DMS153 treated with DMSO at 0.1 percent for 48 hours (cell line): ENCODE data around the gene LRRC26.
A peak's percentile ranks its signal among the peaks of the same experiment; 100 is the strongest.

Experiments
- DNase-seq: peaks from one replicate; lab custom pipeline; 2025; ENCODE audit not compliant: unreplicated experiment; lab: John Stamatoyannopoulos, UW

Gene LRRC26

DNA sequence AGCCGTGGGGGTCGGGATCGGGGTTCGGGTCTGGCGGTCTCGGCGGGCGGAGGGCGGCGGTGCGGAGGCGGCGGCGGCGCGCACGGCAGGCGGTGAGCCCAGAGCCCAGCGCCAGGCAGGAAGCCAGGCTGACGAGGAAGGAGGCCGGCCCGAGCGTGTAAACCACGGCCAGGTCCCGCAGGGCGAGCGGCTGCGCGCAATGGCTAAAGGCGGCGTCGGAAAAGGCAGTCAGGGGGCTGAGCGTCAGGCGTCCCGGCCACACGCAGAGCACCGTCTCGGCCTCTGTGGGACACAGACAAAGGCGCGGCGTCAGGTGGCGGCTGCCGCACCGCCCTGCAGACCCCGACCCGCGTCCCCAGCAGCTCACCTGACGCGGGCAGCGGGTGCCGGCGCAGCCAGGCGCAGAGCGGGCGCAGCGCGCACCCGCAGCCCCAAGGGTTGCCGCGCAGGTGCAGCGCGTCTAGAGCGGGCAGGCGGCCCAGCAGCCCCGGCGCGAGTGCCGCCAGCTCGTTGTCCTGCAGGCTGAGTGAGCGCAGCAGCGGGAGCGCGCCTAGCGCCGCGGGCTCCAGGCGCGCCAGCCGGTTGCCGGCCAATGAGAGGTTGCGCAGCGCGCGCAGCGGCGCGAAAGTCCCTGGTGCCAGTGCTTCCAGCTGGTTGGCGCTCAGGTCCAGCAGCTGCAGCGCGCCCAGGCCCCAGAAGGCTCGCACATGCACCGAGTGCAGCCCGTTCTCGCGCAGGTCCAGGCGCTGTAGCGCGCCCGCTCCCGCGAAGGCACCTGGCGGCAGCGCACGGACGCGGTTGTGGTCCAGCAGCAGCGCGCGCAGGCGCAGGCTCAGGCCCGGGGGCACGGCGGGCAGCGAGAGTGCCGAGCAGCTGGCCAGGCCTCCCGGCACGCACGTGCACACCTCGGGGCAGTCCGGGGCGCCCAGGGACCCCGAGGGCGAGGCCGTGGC lies 671 bp downstream of the LRRC26 start:
- DNase-seq, result peak; percentile 64

DNA sequence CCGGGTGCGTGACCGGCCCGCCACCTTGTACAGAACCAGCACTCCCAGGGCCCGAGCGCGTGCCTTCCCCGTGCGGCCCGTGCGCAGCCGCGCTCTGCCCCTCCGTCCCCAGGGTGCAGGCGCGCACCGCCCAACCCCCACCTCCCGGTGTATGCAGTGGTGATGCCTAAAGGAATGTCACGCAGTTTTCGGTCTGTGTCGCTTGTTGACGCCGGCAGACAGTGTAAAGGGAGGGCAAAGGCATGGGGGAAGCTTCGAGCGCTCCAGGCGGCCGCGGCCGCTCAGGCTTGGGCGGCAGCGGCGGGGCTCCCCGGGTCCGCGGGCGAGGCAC lies 1.3 kb downstream of the LRRC26 start:
- no peak for DNase-seq

DNA sequence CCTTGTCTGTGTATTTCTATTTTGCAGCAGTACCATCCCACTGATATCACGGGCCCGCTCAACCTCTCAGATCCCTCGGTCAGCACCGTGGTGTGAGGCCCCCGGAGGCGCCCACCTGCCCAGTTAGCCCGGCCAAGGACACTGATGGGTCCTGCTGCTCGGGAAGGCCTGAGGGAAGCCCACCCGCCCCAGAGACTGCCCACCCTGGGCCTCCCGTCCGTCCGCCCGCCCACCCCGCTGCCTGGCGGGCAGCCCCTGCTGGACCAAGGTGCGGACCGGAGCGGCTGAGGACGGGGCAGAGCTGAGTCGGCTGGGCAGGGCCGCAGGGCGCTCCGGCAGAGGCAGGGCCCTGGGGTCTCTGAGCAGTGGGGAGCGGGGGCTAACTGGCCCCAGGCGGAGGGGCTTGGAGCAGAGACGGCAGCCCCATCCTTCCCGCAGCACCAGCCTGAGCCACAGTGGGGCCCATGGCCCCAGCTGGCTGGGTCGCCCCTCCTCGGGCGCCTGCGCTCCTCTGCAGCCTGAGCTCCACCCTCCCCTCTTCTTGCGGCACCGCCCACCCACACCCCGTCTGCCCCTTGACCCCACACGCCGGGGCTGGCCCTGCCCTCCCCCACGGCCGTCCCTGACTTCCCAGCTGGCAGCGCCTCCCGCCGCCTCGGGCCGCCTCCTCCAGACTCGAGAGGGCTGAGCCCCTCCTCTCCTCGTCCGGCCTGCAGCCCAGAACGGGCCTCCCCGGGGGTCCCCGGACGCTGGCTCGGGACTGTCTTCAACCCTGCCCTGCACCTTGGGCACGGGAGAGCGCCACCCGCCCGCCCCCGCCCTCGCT lies 1.9 kb downstream of the LRRC26 start:
- no peak for DNase-seq

DNA sequence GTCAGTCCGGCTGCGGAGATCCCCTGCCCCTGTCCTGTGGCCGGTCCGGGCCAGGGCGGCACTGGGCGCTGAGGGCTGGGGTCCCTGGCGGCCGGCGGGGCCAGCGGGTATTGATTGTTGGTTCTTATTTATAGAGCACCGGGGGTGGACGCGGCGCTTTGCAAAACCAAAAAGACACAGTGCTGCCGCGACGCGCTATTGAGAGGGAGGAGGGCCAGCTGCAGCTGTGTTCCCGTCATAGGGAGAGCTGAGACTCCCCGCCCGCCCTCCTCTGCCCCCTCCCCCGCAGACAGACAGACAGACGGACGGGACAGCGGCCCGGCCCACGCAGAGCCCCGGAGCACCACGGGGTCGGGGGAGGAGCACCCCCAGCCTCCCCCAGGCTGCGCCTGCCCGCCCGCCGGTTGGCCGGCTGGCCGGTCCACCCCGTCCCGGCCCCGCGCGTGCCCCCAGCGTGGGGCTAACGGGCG lies 2.5 kb downstream of the LRRC26 start:
- no peak for DNase-seq

DNA sequence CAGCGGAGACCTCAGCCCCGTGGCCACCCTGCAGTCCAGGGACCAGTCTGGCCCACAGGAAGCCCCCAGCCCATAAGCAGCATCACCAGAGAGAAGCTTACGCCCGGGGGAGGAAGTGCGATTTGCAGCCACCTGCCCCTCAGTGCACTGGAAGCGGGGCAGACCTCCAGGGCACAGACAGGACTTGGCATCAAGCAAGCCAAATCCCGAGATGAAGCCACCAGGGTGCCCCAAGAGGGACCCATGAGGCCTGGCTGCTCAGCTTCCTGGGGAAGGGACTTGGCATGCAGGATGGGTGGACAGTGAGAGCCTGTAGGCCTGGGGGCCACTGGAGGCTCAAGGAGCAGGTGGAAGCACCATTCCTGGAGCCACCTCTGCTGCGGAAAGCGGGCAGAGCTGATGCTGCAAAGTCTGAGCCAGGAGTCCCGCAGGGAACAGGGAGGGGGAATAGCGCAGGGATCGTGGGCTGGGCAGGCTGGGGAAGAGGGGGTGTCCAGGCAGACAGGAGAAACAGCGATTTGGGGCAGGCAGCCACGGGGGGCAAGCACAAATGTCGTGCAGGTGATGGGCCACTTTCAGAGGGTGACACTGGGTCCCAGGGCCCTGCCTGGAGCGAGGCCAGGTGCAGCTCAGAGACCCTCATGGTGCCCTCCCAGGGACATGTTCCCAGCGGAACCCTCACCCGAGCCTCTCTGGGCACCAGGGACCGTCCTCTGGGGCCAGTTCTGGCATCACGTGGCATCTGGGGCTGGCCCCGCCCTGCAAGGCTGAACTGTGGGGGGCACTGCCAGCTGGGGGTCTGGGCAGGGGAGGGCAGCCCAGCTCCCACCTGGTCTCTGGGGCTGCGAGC lies 3.2 kb downstream of the LRRC26 start:
- no peak for DNase-seq

DNA sequence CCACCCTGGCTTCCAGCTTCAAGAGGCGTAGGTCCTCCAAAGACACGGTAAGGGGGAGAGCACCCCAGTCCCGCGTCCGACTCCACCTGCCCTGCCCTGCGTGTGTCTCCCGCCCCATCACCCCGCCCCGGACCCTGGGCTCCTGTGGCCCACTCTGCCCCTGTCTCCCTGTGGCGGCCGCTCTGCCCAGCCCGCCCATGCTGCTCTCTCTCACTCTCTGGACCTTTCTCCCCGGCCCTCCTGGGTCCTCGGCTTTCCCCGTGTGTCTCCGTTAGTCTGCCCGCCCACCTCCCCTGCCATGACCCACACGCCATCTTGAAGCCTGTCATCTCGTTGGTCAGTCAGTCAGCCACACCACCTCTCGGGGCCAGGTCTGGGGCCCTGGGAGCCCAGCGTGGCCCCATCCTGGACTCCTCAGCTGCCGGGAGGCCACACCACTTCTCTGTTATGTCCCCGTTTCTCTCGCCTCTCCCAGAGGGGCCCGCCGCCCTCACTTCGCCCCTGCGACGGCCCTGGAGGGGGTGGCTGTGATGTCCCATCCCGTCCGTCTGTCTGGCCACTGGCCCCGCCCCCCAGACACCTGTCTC lies 4.5 kb downstream of the LRRC26 start:
- no peak for DNase-seq

DNA sequence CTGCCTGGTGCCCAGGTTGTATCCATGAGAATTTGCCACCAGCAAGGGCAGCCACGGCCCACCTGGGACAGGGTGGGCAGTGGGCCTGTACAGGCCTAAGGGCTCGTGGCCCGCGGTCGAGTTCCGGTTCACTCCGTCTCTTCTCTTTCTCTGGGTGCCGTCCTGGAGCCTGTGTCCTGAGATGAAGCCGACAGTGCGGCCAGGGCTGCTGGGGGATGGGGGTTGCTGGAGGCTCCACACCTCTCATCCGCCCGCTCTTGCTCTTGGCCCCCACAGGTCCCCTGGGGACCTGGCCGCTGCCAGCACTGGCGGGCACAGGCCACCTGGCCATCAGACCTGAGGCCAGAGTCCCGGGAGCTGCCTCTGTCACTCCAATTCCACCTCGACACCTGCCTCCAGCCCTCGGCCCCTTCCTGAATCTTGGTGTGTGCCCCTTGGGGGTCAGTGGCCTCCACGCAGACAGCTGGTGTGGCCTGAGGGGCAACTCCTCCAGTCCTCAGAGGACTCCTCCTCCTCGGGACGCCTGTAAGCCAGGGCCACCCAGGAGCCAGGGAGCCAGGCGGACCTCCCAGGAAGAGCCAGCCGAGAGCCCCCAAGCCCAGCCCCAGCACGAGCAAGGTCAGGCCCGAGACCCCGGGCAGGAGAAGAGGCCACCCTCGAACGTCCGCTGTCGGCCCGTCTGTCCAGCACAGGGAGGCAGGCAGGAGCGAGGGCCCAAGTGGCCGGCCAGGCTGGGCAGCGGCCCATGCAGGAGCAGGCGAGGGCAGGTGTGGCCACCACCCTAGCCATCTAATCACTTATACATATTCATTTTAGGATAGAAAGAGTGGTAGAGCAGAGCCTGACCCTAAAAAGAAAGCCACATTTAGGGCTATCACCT lies 5.2 kb downstream of the LRRC26 start:
- no peak for DNase-seq

DNA sequence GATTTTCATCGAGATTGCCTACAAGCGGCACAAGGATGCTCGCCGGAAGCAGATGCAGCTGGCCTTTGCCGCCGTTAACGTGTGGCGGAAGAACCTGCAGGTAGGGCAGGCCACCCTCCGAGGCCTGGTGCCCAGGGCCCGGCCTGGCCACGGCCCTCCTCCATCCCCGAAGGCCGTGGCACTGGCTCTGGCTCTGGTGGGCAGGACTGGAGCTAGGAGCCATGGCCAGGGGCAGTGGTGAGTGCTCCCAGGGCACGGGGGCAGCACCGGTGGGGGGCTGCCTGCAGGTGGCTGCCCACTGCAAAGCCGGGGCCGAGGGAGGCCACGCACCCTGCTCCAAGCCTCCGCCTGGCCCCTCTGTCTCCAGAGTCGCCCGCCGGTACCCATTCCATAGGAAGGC lies 6.0 kb downstream of the LRRC26 start:
- DNase-seq, result no peak

DNA sequence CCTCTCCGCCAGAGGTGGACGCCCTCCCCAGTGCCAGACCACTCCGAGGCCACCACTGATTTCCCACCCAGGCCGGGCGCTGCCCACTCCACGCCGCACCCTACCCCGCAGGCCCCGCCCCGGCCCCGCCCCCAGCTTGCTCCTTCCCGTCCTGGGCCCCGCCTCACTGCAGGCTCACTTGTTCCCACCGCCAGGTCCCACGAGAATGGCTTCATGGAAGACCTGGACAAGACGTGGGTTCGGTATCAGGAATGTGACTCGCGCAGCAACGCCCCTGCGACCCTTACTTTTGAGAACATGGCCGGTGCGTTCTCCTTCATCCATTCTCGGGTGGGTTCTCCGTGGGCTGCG lies 6.5 kb downstream of the LRRC26 start:
- no peak for DNase-seq

DNA sequence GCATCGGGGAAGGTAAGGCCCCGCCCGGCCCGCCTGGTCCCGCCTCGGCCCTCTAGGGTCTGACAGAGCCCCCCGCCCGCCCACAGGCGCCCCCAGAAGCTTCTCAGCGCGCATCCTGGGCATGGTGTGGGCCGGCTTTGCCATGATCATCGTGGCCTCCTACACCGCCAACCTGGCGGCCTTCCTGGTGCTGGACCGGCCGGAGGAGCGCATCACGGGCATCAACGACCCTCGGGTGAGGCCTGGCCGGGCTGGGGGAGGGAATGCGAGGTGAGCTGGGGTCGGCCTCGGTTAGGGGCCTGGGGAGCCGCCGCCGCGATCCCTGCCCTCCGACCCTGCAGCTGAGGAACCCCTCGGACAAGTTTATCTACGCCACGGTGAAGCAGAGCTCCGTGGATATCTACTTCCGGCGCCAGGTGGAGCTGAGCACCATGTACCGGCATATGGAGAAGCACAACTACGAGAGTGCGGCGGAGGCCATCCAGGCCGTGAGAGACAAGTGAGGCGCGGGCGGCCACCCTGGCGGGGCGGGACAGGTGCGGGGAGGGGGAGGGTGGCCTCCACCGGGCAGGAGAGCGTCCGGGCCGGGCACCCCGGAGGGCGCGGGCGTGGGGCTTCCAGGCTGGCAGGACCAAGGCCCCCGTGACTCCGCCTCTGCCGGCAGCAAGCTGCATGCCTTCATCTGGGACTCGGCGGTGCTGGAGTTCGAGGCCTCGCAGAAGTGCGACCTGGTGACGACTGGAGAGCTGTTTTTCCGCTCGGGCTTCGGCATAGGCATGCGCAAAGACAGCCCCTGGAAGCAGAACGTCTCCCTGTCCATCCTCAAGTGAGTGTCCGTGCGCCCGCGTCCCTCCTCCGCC lies 7.1 kb downstream of the LRRC26 start:
- peak; percentile 44 for DNase-seq

DNA sequence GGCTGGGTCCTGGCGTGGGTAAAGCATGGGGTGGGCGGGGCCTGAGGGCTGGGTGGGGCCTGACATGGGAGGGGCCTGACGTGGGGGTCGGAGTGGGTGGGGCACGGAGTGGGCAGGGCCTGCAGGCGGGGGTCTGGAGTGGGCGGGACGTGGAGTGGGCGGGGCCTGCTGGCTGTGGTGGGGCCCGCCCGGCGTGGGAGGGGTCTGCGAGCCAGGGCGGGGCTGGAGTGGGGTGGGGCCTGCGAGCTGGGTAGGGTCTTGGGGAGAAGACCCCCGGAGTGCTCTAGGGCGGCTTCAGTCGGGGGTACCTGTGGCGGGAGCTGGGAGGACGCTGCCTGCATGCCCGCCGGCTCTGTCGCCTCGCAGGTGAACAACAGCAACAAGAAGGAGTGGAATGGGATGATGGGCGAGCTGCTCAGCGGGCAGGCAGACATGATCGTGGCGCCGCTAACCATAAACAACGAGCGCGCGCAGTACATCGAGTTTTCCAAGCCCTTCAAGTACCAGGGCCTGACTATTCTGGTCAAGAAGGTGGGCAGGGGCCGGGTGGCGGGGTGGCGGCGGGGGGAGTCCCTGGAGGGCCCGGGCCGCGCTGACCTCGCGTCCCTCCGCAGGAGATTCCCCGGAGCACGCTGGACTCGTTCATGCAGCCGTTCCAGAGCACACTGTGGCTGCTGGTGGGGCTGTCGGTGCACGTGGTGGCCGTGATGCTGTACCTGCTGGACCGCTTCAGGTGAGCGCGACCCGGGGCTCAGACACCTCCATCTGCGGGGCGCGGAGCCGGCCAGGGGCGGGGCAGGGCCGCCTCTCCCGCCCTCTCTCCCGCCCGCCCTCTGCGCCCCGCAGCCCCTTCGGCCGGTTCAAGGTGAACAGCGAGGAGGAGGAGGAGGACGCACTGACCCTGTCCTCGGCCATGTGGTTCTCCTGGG lies 8.0 kb downstream of the LRRC26 start:
- DNase-seq, result peak; percentile 63

DNA sequence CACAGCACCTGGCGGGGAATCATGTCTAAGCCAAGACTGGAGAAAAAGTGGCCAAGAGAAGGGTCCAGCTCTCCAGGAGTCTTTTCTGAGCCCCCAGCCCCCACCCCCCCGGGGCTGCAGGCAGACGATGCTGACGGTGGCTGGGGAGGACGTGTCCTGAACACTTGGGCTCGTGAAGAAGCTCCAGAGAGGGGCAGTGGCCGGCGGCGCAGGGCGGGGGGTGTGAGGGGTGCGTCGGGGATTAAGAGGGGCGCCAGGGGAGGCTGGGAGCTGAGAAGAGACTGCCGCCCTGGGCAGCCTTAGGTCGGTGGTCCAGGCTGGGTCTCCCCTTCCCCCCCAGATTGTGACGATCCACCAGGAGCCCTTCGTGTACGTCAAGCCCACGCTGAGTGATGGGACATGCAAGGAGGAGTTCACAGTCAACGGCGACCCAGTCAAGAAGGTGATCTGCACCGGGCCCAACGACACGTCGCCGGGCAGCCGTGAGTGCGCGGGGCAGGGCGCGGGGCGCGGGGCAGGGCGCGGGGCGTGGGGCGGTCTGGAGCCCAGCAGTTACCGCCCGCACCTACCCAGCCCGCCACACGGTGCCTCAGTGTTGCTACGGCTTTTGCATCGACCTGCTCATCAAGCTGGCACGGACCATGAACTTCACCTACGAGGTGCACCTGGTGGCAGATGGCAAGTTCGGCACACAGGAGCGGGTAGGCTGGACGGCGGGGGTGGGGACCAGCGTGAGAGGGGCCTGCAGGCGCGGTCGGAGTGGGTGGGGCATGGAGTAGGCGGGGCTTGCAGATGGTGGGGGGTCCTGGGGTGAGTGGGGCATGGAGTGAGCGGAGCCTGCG lies 8.9 kb downstream of the LRRC26 start:
- DNase-seq, result peak; percentile 63

DNA sequence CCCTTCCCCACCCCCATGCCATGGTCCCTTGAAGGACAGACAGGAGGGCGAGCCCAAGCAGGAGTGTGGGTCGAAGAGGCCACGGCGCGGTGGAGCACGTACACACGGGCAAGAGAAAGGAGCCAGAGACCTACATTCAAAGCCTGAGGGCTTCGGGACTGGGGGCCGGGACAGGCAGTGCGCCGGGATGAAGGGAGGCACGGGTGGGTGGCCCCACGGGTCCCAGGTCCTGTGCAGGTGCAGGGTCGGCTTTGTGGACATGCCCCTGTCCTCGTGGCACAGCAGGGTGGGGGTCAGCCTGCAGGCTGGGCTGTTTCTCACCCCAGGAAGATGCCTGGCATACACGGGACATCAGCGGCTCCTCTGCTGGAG lies 9.8 kb downstream of the LRRC26 start:
- DNase-seq, result no peak

DNA sequence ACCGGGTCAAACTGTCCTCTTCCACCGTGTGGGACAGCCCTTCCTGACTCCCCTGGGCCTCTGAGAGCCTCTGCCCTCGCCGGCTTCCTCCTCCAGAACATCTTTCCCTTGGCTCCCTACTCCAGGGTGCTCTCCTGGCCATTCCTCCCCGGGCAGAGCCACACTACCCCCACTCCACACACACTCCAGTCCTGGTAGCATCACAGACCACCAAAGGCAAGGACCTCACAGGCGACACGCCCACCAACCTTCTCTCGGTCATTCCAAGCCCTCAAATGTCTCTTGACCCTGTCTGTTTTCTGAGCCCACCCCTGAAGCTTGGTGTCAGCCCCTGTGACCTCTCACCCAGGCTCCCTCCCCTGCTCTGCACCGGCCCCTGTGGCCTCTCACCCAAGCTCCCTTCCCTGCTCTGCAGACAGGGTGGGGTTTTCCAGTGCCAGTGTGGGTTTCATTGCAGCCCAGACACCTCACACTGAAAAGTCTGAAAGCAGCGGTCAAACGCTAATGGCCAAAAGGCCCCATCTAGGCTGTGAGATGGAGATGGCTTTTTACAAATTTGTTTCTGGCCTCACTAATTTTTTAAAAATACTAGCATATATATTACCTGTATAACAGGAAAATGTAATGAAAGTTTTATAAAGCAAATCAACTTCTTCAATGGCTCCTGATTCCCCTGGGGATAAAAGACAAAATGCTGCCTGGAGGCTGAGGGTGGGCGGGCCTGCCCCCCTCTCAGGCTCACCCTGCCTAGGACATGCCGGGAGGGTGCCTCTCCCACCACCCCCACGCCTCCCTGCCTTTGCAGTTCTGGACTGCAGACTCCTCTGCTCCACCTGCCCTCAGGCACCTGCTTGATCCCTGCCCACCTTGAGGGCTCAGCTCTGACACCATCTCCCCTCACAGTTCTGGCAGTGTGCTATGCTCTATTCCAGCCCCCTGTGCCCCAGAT lies 10.5 kb downstream of the LRRC26 start:
- no peak for DNase-seq

DNA sequence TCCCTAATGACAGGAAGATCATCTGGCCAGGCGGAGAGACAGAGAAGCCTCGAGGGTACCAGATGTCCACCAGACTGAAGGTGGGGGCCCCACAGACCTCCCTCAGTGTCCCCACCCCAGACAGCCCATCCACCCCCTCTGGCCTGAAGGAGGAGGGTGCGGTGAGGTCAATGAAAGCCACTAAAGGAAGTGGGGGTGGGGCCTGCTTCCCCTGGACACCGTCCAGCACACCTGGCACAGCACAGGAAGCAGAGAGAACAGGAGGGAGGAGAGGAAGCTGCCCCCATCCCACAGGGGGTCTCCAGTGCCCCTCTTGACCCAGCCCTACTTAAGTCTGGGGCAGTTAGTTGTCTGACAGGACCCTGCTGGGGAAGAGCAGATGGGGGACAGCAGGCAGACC lies 11.2 kb downstream of the LRRC26 start:
- peak; percentile 36 for DNase-seq
